Left forelimb (tissue), 1 donor: ENCODE data around the gene EDEM1.
A peak's percentile ranks its signal among the peaks of the same experiment; 100 is the strongest.
"Not testable (repeated sequence)": the region's sequence is repeated elsewhere in the genome, so short reads cannot be mapped to it uniquely, and the experiment has no call there.

Experiments
- DNase-seq: peaks from one replicate; pipeline ENCODE4 v3.0.0-alpha.2; 2018; ENCODE audit warnings: low spot score

Gene EDEM1

GRCh38 chr3:5187156-5187919 lies at the start of gene EDEM1:
Gene EDEM1 (plus strand): TSS chr3:5187707. CDS start chr3:5187806, 99 bp downstream.
- peak; percentile 98 for DNase-seq

GRCh38 chr3:5138214-5138981 lies 49.1 kb upstream of the EDEM1 start:
- no peak for DNase-seq

- DNase-seq: no peak
These were observed 47.3 kb upstream of the EDEM1 start for GRCh38 chr3:5140230-5140621.

- DNase-seq: no peak
These were observed 46.7 kb upstream of the EDEM1 start for GRCh38 chr3:5140839-5141238.

- no peak for DNase-seq
These were observed 45.7 kb upstream of the EDEM1 start for GRCh38 chr3:5141760-5142159.

GRCh38 chr3:5143464-5143863 lies 44.0 kb upstream of the EDEM1 start:
- DNase-seq: no peak

GRCh38 chr3:5144316-5144994 lies 43.1 kb upstream of the EDEM1 start:
- no peak for DNase-seq

- DNase-seq: no peak
These were observed 42.4 kb upstream of the EDEM1 start for GRCh38 chr3:5145120-5145519.

- DNase-seq: not testable (repeated sequence)
These were observed 40.4 kb upstream of the EDEM1 start for GRCh38 chr3:5147152-5147551.

- no peak for DNase-seq
These were observed 38.1 kb upstream of the EDEM1 start for GRCh38 chr3:5149306-5149880.

GRCh38 chr3:5151586-5151985 lies 35.9 kb upstream of the EDEM1 start:
- no peak for DNase-seq

- DNase-seq: no peak
These were observed 34.4 kb upstream of the EDEM1 start for GRCh38 chr3:5153074-5153473.

GRCh38 chr3:5155241-5155640 lies 32.3 kb upstream of the EDEM1 start:
- no peak for DNase-seq

- no peak for DNase-seq
These were observed 27.2 kb upstream of the EDEM1 start for GRCh38 chr3:5160321-5160720.

GRCh38 chr3:5160940-5161858 lies 26.3 kb upstream of the EDEM1 start:
- DNase-seq: no peak

- no peak for DNase-seq
These were observed 25.4 kb upstream of the EDEM1 start for GRCh38 chr3:5162102-5162501.

GRCh38 chr3:5165698-5166097 lies 21.8 kb upstream of the EDEM1 start:
- DNase-seq: no peak

GRCh38 chr3:5166846-5167245 lies 20.7 kb upstream of the EDEM1 start:
- no peak for DNase-seq

GRCh38 chr3:5168110-5168509 lies 19.4 kb upstream of the EDEM1 start:
- no peak for DNase-seq

- no peak for DNase-seq
These were observed 17.7 kb upstream of the EDEM1 start for GRCh38 chr3:5169807-5170206.

- no peak for DNase-seq
These were observed 16.5 kb upstream of the EDEM1 start for GRCh38 chr3:5170975-5171374.
